ENCODE data around the gene EXOC2. TPM values are rescaled to one million over a fixed set of nuclear protein-coding genes. Genes with fewer than 3 reads are reported as not detected.

EXOC2 gene
- total RNA-seq, 1 experiment from 2014 or later = 24.5 TPM

GRCh38 chr6:528989-529388 is 163.9 kb downstream of the EXOC2 start:
- CTCF ChIA-PET = no interaction called here
- no peaks in the 10 kb centered on the region for H3K4me1 ChIP-seq (ENCODE audit: control insufficient read depth in 1 of 2, insufficient read depth in 2 of 2, low read length in 2 of 2)
- no peaks in the 10 kb centered on the region; a peak in 1 of 4 replicates for H3K36me3 ChIP-seq (ENCODE audit: control insufficient read depth in 1 of 2, insufficient read depth in 2 of 2, low read length in 2 of 2)
- RAD21 ChIA-PET (ENCODE audit: low non-redundant PET in 1 of 2, low total read pairs in 2 of 2, uncharacterized antibody in 2 of 2, unreplicated experiment in 2 of 2) = no interaction called here
- no peak overlapping the region for H3K9ac ChIP-seq (ENCODE audit: low read length)
- TF ChIP-seq CBX3 (IDR thresholded peaks at IDR 0.05; ENCODE audit: low read depth) = no peak
- no peak for TF ChIP-seq ZBTB33 (IDR thresholded peaks at IDR 0.05; ENCODE audit: extremely low read depth, insufficient replicate concordance, low read length)
- no peak overlapping the region for H3K4me2 ChIP-seq (ENCODE audit: low read length)
- no peak overlapping the region for H2AFZ ChIP-seq (ENCODE audit: low read depth, low read length, poor library complexity, severe bottlenecking)
- H3K9me3 ChIP-seq (ENCODE audit: control insufficient read depth in 1 of 2, insufficient read depth in 1 of 2, low read depth in 1 of 2, low read length in 2 of 2) = no peaks in the 10 kb centered on the region
- H3K4me3 ChIP-seq (replicated peaks in 1 of 2; ENCODE audit: low read depth in 1 of 2, low read length in 2 of 2) = no peak overlapping the region
- H3K27me3 ChIP-seq (ENCODE audit: insufficient read depth, low read length) = no peaks in the 10 kb centered on the region
- POLR2A ChIA-PET = no interaction called here
- BruUV-seq (replicated peaks) = no TSS peak
- H4K20me1 ChIP-seq (ENCODE audit: insufficient read depth) = no peaks in the 10 kb centered on the region
- ATAC-seq = no peak
- no peak for DNase-seq (ENCODE audit: low read depth, low spot score)
- no peaks in the 10 kb centered on the region for H3K9me2 ChIP-seq (ENCODE audit: insufficient read depth)
- H3K27ac ChIP-seq (ENCODE audit: low read depth, low read length) = no peak overlapping the region
- intact Hi-C loops (cut with micrococcal nuclease) = no loop called here
- H3K79me2 ChIP-seq (ENCODE audit: insufficient read depth, low read length) = no peaks in the 10 kb centered on the region

- ATAC-seq (no peak), DNase-seq (ENCODE audit: low read depth, low spot score) (no peak)
- no peaks in the 10 kb centered on the region for H3K9me3 ChIP-seq (ENCODE audit: control insufficient read depth in 1 of 2, insufficient read depth in 1 of 2, low read depth in 1 of 2, low read length in 2 of 2)
- H3K4me1 ChIP-seq (ENCODE audit: control insufficient read depth in 1 of 2, insufficient read depth in 2 of 2, low read length in 2 of 2) = no peaks in the 10 kb centered on the region
- H3K9ac ChIP-seq (ENCODE audit: low read length) = no peak overlapping the region
- RAD21 ChIA-PET (ENCODE audit: low non-redundant PET in 1 of 2, low total read pairs in 2 of 2, uncharacterized antibody in 2 of 2, unreplicated experiment in 2 of 2) = no interaction called here
- intact Hi-C loops (cut with micrococcal nuclease) = no loop called here
- no peak for TF ChIP-seq EZH2 (IDR thresholded peaks at IDR 0.05)
- TF ChIP-seq EZH2phosphoT487 (IDR thresholded peaks at IDR 0.05; ENCODE audit: borderline replicate concordance) = no peak
- TF ChIP-seq SRF (IDR thresholded peaks at IDR 0.05; ENCODE audit: low read depth) = no peak
- TF ChIP-seq SP1 (IDR thresholded peaks at IDR 0.05; ENCODE audit: low read depth) = no peak
- TF ChIP-seq FOSL1 (IDR thresholded peaks at IDR 0.05; ENCODE audit: low read depth) = no peak
- no peak for TF ChIP-seq SIN3A (IDR thresholded peaks at IDR 0.05; ENCODE audit: low read depth)
- no peak for TF ChIP-seq CEBPB (IDR thresholded peaks at IDR 0.05; ENCODE audit: low read depth)
- H3K27ac ChIP-seq (ENCODE audit: low read depth, low read length) = no peak overlapping the region
- H2AFZ ChIP-seq (ENCODE audit: low read depth, low read length, poor library complexity, severe bottlenecking) = no peak overlapping the region
- no peaks in the 10 kb centered on the region for H3K27me3 ChIP-seq (ENCODE audit: insufficient read depth, low read length)
- POLR2A ChIA-PET = no interaction called here
- CTCF ChIA-PET = no interaction called here
- no peak overlapping the region for H3K4me2 ChIP-seq (ENCODE audit: low read length)
- no peak overlapping the region for H3K4me3 ChIP-seq (replicated peaks in 1 of 2; ENCODE audit: low read depth in 1 of 2, low read length in 2 of 2)
- H4K20me1 ChIP-seq (ENCODE audit: insufficient read depth) = no peaks in the 10 kb centered on the region
- H3K79me2 ChIP-seq (ENCODE audit: insufficient read depth, low read length) = no peaks in the 10 kb centered on the region
- no peaks in the 10 kb centered on the region; a peak in 1 of 4 replicates for H3K36me3 ChIP-seq (ENCODE audit: control insufficient read depth in 1 of 2, insufficient read depth in 2 of 2, low read length in 2 of 2)
- no peaks in the 10 kb centered on the region for H3K9me2 ChIP-seq (ENCODE audit: insufficient read depth)
- BruUV-seq (replicated peaks) = no TSS peak
Measured at GRCh38 chr6:527989-528673, 164.8 kb downstream of the EXOC2 start.

Measured in HCT116 (cell line).